OCI-LY7 (cell line): ENCODE measurements around the gene DNMT1. TPM values are rescaled to one million over a fixed set of nuclear protein-coding genes. Genes with fewer than 3 reads are reported as not detected.

Experiments
- BruUV-seq: library from RNA; stranded (reverse); fragments of 400-500 nt; replicated peaks from 2 replicates; lab custom pipeline; 2021; lab: Mats Ljungman, UMichigan
- CTCF ChIA-PET: fragments of 300-600 bp; sonication (Branson Sonifier 250); formaldehyde crosslinking; loops from one replicate; lab custom pipeline; 2022; ENCODE audit warnings: antibody characterized with exemption; ENCODE audit not compliant: unreplicated experiment; lab: Charles Lee
- POLR2A ChIA-PET: fragments of 300-600 bp; sonication (Branson Sonifier 250); formaldehyde crosslinking; loops from one replicate; lab custom pipeline; 2022; ENCODE audit warnings: antibody characterized with exemption; lab: Charles Lee
- DNase-seq: peaks from one replicate; pipeline ENCODE4 v3.0.0-alpha.2; 2015; ENCODE audit warnings: low spot score
- H2AFZ ChIP-seq: fragments of 200-600 bp; sonication (generic), shearing (Covaris generic); 2 replicates; pipeline ENCODE4 v1.6.1; 2014; ENCODE audit warnings: mild to moderate bottlenecking, antibody characterized with exemption, low read length, moderate library complexity
- H3K27ac ChIP-seq: fragments of 200-600 bp; sonication (generic); 2 replicates; pipeline ENCODE4 v1.5.1; 2014; ENCODE audit warnings: mixed run types, low read depth, mild to moderate bottlenecking, moderate library complexity, low read length, inconsistent platforms; ENCODE audit not compliant: poor library complexity, severe bottlenecking
- H3K36me3 ChIP-seq: fragments of 200-600 bp; sonication (generic); 2 replicates; pipeline ENCODE4 v1.6.1; 2014; ENCODE audit warnings: mild to moderate bottlenecking, antibody characterized with exemption, low read length, moderate library complexity, mixed read lengths; ENCODE audit not compliant: insufficient read depth
- H3K4me1 ChIP-seq: fragments of 200-600 bp; sonication (generic); 2 replicates; pipeline ENCODE4 v1.5.1; 2014; ENCODE audit warnings: mild to moderate bottlenecking, low read length; ENCODE audit not compliant: insufficient read depth, poor library complexity, severe bottlenecking
- H3K4me2 ChIP-seq: fragments of 200-600 bp; sonication (generic); 2 replicates; pipeline ENCODE4 v1.6.1; 2014; ENCODE audit warnings: mild to moderate bottlenecking, low read length
- H3K4me3 ChIP-seq: fragments of 200-600 bp; sonication (generic); 2 replicates; pipeline ENCODE4 v1.5.1; 2014; ENCODE audit warnings: mild to moderate bottlenecking, low read depth, low read length; ENCODE audit not compliant: poor library complexity, severe bottlenecking
- H3K79me2 ChIP-seq: fragments of 200-600 bp; sonication (generic); 2 replicates; pipeline ENCODE4 v1.6.1; 2016; ENCODE audit warnings: low read depth, mild to moderate bottlenecking, low read length, moderate library complexity, mixed read lengths; ENCODE audit not compliant: insufficient read depth
- H3K9me2 ChIP-seq: fragments of 200-600 bp; sonication (generic); 2 replicates; pipeline ENCODE4 v1.6.1; 2016; ENCODE audit warnings: mild to moderate bottlenecking, low read length, mixed read lengths; ENCODE audit not compliant: insufficient read depth
- H3K9me3 ChIP-seq: fragments of 200-600 bp; sonication (generic); 2 replicates; pipeline ENCODE4 v1.6.1; 2014; ENCODE audit warnings: mild to moderate bottlenecking, mixed run types, low read length, mixed read lengths
- H4K20me1 ChIP-seq: fragments of 200-600 bp; sonication (generic); 2 replicates; pipeline ENCODE4 v1.6.1; 2014; ENCODE audit warnings: mild to moderate bottlenecking, antibody characterized with exemption, low read length, moderate library complexity, mixed read lengths; ENCODE audit not compliant: insufficient read depth
- CTCF ChIP-seq: fragments of 200-600 bp; sonication (generic); conservative IDR thresholded peaks from 2 replicates; pipeline ENCODE4 v1.5.1; 2014; ENCODE audit warnings: mild to moderate bottlenecking, antibody characterized with exemption, low read length, moderate library complexity, mixed read lengths
- EZH2phosphoT487 ChIP-seq: fragments of 200-600 bp; sonication (generic); IDR thresholded peaks from 2 replicates; pipeline ENCODE4 v1.6.1; 2018; ENCODE audit warnings: low read depth, borderline replicate concordance, mild to moderate bottlenecking, mixed run types, antibody characterized with exemption, low read length, moderate library complexity, mixed read lengths
- intact Hi-C: fragments of 100-400 bp; cut with micrococcal nuclease; formaldehyde crosslinking; loops from one replicate; pipeline ENCODE4 v1.10.0; 2022; ENCODE audit not compliant: unreplicated experiment
- total RNA-seq, 2 experiments: library from RNA; depleted of rRNA in 1 of 2; stranded (reverse); fragments of >200 nt in 1 of 2; shearing (Covaris generic) in 1 of 2; gene quantifications; 2 replicates each; pipeline ENCODE4 v1.2.3, GENCODE V29; 2014 to 2022

The DNMT1 gene
- total RNA-seq, 2 experiments from 2014 or later, result 329 to 680 TPM

- no peaks in the 10 kb centered on the region for H3K9me2 ChIP-seq
- no peaks in the 10 kb centered on the region for H3K9me3 ChIP-seq
- intact Hi-C loops, result no loop called here
- H3K4me1 ChIP-seq, result peaks cover 6% of the 10 kb centered on the region
- H4K20me1 ChIP-seq, result no peaks in the 10 kb centered on the region
- BruUV-seq, result no TSS peak
- ChIA-PET CTCF (no interaction called here), POLR2A (interaction anchor here (0.5 to 1.1 kb wide), 2 partner anchors 40 to 122 kb away, joined by 3 read pairs; no protein-coding TSS in a partner anchor)
- H3K36me3 ChIP-seq, result peaks cover 40% of the 10 kb centered on the region
- H3K4me3 ChIP-seq, result no peak overlapping the region
- DNase-seq, result no peak
- no peak overlapping the region for H3K4me2 ChIP-seq
- TF ChIP-seq EZH2phosphoT487, result no peak
- TF ChIP-seq CTCF, result no peak
- H2AFZ ChIP-seq, result no peak overlapping the region
- H3K79me2 ChIP-seq, result peaks cover 19% of the 10 kb centered on the region; the same call in 1 of the 2 replicates
- no peak overlapping the region for H3K27ac ChIP-seq
Observed at GRCh38 chr19:10122045-10122444, 72.7 kb downstream of the DNMT1 start.

GRCh38 chr19:10120538-10121189, 74.1 kb downstream of the DNMT1 start:
- H3K4me3 ChIP-seq, result no peak overlapping the region
- POLR2A ChIA-PET, result interaction anchor here (0.6 to 1.1 kb wide), 2 partner anchors 41 to 278 kb away, joined by 3 to 4 read pairs; no protein-coding TSS in a partner anchor
- peaks cover 40% of the 10 kb centered on the region for H3K36me3 ChIP-seq
- peaks cover 6% of the 10 kb centered on the region for H3K4me1 ChIP-seq
- H3K9me3 ChIP-seq, result no peaks in the 10 kb centered on the region
- H3K9me2 ChIP-seq, result no peaks in the 10 kb centered on the region
- no peaks in the 10 kb centered on the region for H4K20me1 ChIP-seq
- DNase-seq, result no peak
- H3K27ac ChIP-seq, result no peak overlapping the region
- peaks cover 19% of the 10 kb centered on the region; the same call in 1 of the 2 replicates for H3K79me2 ChIP-seq
- BruUV-seq, result no TSS peak
- TF ChIP-seq EZH2phosphoT487 (no peak), CTCF (no peak)
- H2AFZ ChIP-seq, result no peak overlapping the region
- CTCF ChIA-PET, result no interaction called here
- intact Hi-C loops, result no loop called here
- no peak overlapping the region for H3K4me2 ChIP-seq

DNA sequence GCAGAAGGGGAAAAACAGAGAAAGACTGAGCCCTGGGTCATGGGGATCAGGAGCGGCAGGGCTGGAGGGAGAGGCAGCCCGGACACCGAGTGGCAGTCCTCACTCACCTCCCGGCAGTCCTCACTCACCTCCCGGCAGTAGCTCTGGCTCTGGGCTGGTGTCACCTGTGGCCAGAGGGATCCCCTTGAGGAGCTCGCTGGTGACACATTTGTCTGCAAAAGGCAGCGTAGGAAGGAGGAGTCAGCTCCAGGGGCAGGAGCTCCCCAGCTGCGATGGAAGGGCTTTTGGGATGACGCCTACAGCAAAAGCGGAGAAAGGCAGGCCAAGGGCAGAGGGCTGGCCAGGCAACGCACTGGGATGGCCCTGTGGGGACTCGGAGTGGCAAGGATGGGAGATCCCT, 75.8 kb downstream of the DNMT1 start:
- Histone ChIP-seq H2AFZ (no peak overlapping the region), H4K20me1 (no peaks in the 10 kb centered on the region)
- BruUV-seq, result no TSS peak

More for the DNA sequence above, 75.8 kb downstream of the DNMT1 start:
- Histone ChIP-seq H3K27ac (peak overlapping the region; percentile 50), H3K4me2 (peak overlapping the region; percentile 94), H3K79me2 (peaks cover 19% of the 10 kb centered on the region; the same call in 1 of the 2 replicates), H3K9me2 (no peaks in the 10 kb centered on the region), H3K4me1 (peaks cover 6% of the 10 kb centered on the region), H3K9me3 (no peaks in the 10 kb centered on the region), H3K4me3 (peak overlapping the region; percentile 91), H3K36me3 (peaks cover 42% of the 10 kb centered on the region)
- no peak for DNase-seq
- ChIA-PET POLR2A (no interaction called here), CTCF (no interaction called here)
- intact Hi-C loops, result loop anchor here (1.0 kb wide), 1 partner anchor 131 kb away; no protein-coding TSS in a partner anchor
- TF ChIP-seq EZH2phosphoT487, result no peak
- TF ChIP-seq CTCF, result no peak
